Keratinocyte (primary cell): ENCODE measurements around the gene RAB11FIP2. TPM values are rescaled to one million over a fixed set of nuclear protein-coding genes. Genes with fewer than 3 reads are reported as not detected.

Source experiments
- DNase-seq: peaks from one replicate; pipeline ENCODE4 v3.0.0-alpha.2; 2011; ENCODE audit warnings: low read depth, missing footprints, low spot score
- FAIRE-seq: peaks from 2 replicates; lab custom pipeline; 2011; peaks lifted over from hg19 to GRCh38; lab: Jason Lieb, UNC
- H2AFZ ChIP-seq: 2 replicates; pipeline ENCODE4 v1.6.0; 2012; ENCODE audit warnings: low read length, control low read depth, inconsistent platforms; ENCODE audit not compliant: control insufficient read depth
- H3K27ac ChIP-seq: 2 replicates; pipeline ENCODE4 v1.5.1; 2011; ENCODE audit warnings: low read length; ENCODE audit not compliant: control insufficient read depth, insufficient read depth
- H3K27me3 ChIP-seq: 3 replicates; pipeline ENCODE4 v1.6.0; 2011; ENCODE audit warnings: low read length; ENCODE audit not compliant: control insufficient read depth, insufficient read depth; ENCODE audit errors: extremely low read depth
- H3K36me3 ChIP-seq, 2 experiments: 2 replicates in 1 of 2; 3 replicates in 1 of 2; pipeline ENCODE4 v1.5.1; 2011; ENCODE audit warnings: low read length in 2 of 2, mild to moderate bottlenecking in 1 of 2; ENCODE audit not compliant: control insufficient read depth in 2 of 2, insufficient read depth in 2 of 2; ENCODE audit errors: extremely low read depth in 1 of 2
- H3K4me1 ChIP-seq: 3 replicates; pipeline ENCODE4 v1.5.1; 2011; ENCODE audit warnings: low read length; ENCODE audit not compliant: control insufficient read depth, insufficient read depth; ENCODE audit errors: extremely low read depth
- H3K4me2 ChIP-seq: 3 replicates; pipeline ENCODE4 v1.6.0; 2011; ENCODE audit warnings: low read depth, low read length; ENCODE audit not compliant: control insufficient read depth, insufficient read depth; ENCODE audit errors: extremely low read depth
- H3K4me3 ChIP-seq, 3 experiments: fragments of 200-600 bp in 1 of 3; sonication (generic) in 1 of 3; 2 replicates in 2 of 3; 3 replicates in 1 of 3; pipeline ENCODE4 v1.5.1; 2011 to 2016; ENCODE audit warnings: low read length in 3 of 3, mild to moderate bottlenecking in 3 of 3, control low read depth in 2 of 3, inconsistent platforms in 1 of 3, low read depth in 1 of 3, mixed read lengths in 1 of 3, mixed run types in 1 of 3, moderate library complexity in 1 of 3; ENCODE audit not compliant: control insufficient read depth in 2 of 3, insufficient read depth in 2 of 3; ENCODE audit errors: extremely low read depth in 1 of 3
- H3K79me2 ChIP-seq: 2 replicates; pipeline ENCODE4 v1.6.0; 2012; ENCODE audit warnings: low read length; ENCODE audit not compliant: control insufficient read depth, insufficient read depth
- H3K9ac ChIP-seq: 3 replicates; pipeline ENCODE4 v1.6.0; 2011; ENCODE audit warnings: low read length; ENCODE audit not compliant: control insufficient read depth, insufficient read depth; ENCODE audit errors: extremely low read depth
- H3K9me1 ChIP-seq: 3 replicates; pipeline ENCODE4 v1.6.0; 2011; ENCODE audit warnings: low read length; ENCODE audit not compliant: control insufficient read depth, insufficient read depth; ENCODE audit errors: extremely low read depth
- H3K9me3 ChIP-seq: 2 replicates; pipeline ENCODE4 v1.5.1; 2012; ENCODE audit warnings: low read depth, low read length; ENCODE audit not compliant: control insufficient read depth
- H4K20me1 ChIP-seq: 3 replicates; pipeline ENCODE4 v1.6.0; 2011; ENCODE audit warnings: low read length; ENCODE audit not compliant: control insufficient read depth, insufficient read depth; ENCODE audit errors: extremely low read depth
- CTCF ChIP-seq, 3 experiments: IDR thresholded peaks in 1 of 3; conservative IDR thresholded peaks in 1 of 3; optimal IDR thresholded peaks in 1 of 3; 2 replicates in 2 of 3; 3 replicates in 1 of 3; pipeline versions ENCODE3 to v1.5.1; 2011; ENCODE audit warnings: low read length in 3 of 3, mild to moderate bottlenecking in 3 of 3, moderate library complexity in 2 of 3, control low read depth in 1 of 3, inconsistent platforms in 1 of 3; ENCODE audit not compliant: insufficient read depth in 2 of 3; ENCODE audit errors: extremely low read depth in 1 of 3
- EZH2 ChIP-seq: IDR thresholded peaks from one replicate; pipeline ENCODE4 v1.6.1; 2012; ENCODE audit warnings: inconsistent platforms, mild to moderate bottlenecking, low read length, moderate library complexity
- dilution Hi-C: fragments of 300-500 bp; cut with MboI; formaldehyde crosslinking; loops from one replicate; pipeline ENCODE4 v1.7.0; 2020; ENCODE audit warnings: low sequenced_read_pairs; ENCODE audit not compliant: extremely low pct_ligation_motif_present
- polyA plus RNA-seq, 5 experiments: library from polyadenylated mRNA; depleted of rRNA in 3 of 5; stranded (reverse) in 3 of 5; stranded (forward) in 1 of 5; unstranded in 1 of 5; fragments of >200 nt; gene quantifications; 1 replicate in 1 of 5; 2 replicates in 3 of 5; 3 replicates in 1 of 5; pipeline versions ENCODE4 v1.2.1 to v1.2.3, GENCODE V29; 2011 to 2012; ENCODE audit warnings: missing spikeins in 2 of 5, low read depth in 1 of 5, low replicate concordance in 1 of 5

Gene RAB11FIP2
- polyA plus RNA-seq, 1 donor (not counting 4 experiments of a cell fraction or from before 2014, with no cell fraction given) = 6.1 TPM

- TF ChIP-seq EZH2 (no peak), CTCF (optimal IDR thresholded peaks at IDR 0.05 in 1 of 3, IDR thresholded peaks at IDR 0.05 in 1 of 3, conservative IDR thresholded peaks at IDR 0.05 in 1 of 3; ENCODE audit: extremely low read depth in 1 of 3, insufficient read depth in 2 of 3, low read length in 3 of 3) (no peak)
- no peak for DNase-seq
- Histone ChIP-seq H3K27me3 (no peaks in the 10 kb centered on the region), H3K9me3 (no peaks in the 10 kb centered on the region), H3K4me1 (peaks cover 7% of the 10 kb centered on the region), H4K20me1 (no peaks in the 10 kb centered on the region), H3K27ac (no peak overlapping the region), H3K4me2 (no peak overlapping the region), H3K4me3 (no peak overlapping the region), H3K79me2 (peaks cover 13% of the 10 kb centered on the region), H3K36me3 (peaks cover 0 to 2% of the 10 kb centered on the region in 2 experiments), H2AFZ (no peak overlapping the region), H3K9me1 (peaks cover 1% of the 10 kb centered on the region), H3K9ac (no peak overlapping the region)
- no peak for FAIRE-seq
- dilution Hi-C loops = no loop called here
These were observed 4.4 kb downstream of the RAB11FIP2 start for GRCh38 chr10:118042336-118042735.

GRCh38 chr10:118041316-118041715 lies 5.4 kb downstream of the RAB11FIP2 start:
- Histone ChIP-seq H3K4me2 (no peak overlapping the region), H3K27me3 (no peaks in the 10 kb centered on the region), H3K36me3 (peaks cover 0 to 2% of the 10 kb centered on the region in 2 experiments), H4K20me1 (no peaks in the 10 kb centered on the region), H2AFZ (no peak overlapping the region), H3K4me1 (peaks cover 3% of the 10 kb centered on the region), H3K9me1 (no peaks in the 10 kb centered on the region), H3K27ac (no peak overlapping the region), H3K79me2 (peaks cover 13% of the 10 kb centered on the region), H3K9me3 (no peaks in the 10 kb centered on the region), H3K9ac (no peak overlapping the region), H3K4me3 (no peak overlapping the region)
- no peak for TF ChIP-seq CTCF (optimal IDR thresholded peaks at IDR 0.05 in 1 of 3, IDR thresholded peaks at IDR 0.05 in 1 of 3, conservative IDR thresholded peaks at IDR 0.05 in 1 of 3; ENCODE audit: extremely low read depth in 1 of 3, insufficient read depth in 2 of 3, low read length in 3 of 3)
- no peak for TF ChIP-seq EZH2
- dilution Hi-C loops = no loop called here
- DNase-seq (no peak), FAIRE-seq (no peak)
